Activated T-cell treated with anti-CD3 and anti-CD28 coated beads for 24 hours (primary cell): ENCODE data around the gene WIPF2.

Experiments used
- DNase-seq: peaks from one replicate; pipeline ENCODE4 v3.0.0-alpha.2; 2020; ENCODE audit warnings: low read depth

The WIPF2 gene

DNA sequence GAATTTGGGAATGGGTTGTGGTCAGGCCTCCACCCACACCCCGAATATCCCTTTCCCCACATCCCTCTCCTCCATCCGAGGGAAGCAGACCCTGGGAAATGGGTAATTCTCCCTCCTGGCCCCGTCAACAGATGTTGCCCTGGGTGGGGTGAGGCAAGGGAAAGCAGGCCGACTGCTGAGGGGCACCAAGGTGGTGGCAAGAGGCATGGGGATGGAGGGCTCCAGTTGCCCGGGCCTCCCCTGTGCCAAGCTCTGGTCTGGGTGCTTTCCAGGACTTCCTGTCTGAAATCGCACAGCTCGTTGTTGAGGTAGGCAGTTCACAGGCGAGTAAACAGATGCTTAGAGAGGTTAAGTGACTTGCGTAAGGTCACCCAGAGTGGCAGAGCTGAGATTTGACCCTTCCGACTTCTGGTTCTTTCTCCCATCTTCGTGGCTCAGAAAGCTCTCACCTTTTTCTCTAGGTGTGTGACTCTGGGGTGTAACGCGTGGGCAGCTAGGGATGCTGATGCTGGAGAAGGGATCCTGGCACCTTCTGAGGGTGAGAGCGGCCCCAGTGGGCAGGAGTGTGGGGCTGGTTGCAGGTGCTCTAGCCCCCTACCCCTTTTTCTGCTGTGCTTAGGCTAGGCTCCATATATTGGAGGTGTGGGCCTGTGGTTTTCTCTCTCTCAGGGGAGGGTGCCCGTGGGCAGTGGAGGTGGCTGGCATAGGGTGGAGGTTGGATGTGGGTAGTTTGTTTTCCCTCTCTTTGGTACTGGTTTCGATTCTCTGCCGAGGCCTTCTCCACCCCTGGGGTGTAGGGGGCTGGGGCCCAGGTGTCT, 107.1 kb downstream of the WIPF2 start:
- DNase-seq, result no peak

DNA sequence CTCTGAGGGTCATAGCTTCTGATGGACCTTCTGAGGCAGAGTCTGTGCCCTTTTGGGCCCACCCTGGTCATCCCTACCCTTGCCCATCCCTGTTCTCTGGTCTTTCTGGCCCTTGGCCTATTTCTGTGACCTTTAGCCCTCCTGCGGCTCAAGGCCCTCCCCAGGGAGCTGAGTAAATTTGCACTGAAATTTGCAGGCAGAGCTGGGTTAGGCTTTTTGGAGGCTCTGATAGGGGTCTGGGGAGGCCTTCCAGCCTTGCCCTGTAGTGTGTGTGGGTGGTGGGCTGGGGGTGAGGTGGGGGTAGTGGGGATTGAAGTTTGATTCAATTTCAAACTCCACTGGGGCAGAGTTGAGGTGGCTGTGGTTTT, 107.7 kb downstream of the WIPF2 start:
- DNase-seq, result no peak

DNA sequence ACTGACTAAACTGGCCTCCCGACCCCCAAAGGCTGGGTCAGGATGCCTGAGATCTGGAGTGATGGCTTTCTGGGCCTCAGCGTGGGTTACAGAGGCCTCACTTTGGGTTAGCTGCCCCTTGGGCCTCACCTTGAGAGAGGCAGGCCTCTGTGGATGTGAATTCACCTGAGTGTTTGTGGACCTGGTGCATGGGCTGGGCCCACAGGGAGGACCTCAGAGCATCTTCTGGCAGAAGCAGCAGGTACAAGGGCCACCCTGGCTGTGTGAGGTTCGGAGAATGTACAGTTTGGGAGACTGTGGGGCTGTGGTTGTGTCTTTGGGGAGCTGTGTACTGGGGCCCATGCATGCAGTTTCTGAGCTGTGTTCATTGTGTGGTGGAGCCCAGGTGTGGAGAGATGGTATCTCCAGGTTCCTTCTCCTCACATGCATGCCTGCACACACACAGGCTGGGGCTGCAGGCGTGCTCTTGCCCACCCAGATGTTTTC, 108.2 kb downstream of the WIPF2 start:
- DNase-seq, result no peak

DNA sequence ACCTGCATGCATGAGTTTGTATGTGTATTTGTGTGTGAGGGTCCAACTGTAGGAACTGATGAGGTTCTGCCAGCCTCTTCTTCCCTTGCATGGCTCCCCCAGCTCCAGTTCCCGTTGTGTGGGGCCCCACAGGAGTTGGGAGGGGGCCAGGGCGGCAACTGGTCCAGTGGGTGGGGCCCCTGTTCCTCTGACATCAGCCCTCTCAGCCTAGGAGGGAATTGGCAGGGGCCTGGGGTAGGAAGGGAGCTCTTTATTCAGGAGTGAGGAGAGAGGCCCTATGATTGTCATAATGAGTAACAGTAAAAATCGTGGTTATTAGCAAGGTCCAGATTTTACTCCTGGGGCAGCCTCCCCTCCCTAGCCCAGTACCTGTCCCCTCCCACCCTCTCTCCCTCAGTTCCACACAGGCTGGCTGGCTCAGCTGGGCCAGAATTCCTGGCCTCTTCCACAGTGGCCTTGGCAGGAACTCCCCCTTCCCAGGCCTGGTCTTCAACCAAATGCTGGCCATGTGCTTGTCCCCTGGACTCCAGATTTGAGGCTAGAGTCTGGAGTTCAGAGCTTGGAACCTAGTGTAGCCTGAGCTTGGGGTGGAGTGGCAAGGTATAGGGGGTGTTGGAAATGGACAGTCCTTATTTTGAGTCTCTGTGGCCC, 108.8 kb downstream of the WIPF2 start:
- no peak for DNase-seq

DNA sequence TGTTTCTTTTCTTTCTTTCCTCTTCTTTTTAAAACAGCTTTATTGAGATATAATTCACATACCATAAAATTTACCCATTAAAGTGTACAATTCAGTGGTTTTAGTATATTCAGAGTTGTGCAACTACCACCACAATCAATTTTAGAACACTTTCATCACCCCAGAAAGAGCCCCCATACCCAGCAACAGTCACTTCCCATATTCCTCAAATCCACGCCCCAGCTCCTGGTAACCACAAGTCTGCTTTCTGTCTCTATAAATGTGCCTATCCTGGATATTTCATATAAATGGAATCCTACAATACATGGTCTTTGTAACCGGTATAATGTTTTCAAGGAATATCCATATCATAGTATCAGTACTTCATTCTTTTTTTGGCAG, 109.3 kb downstream of the WIPF2 start:
- no peak for DNase-seq

DNA sequence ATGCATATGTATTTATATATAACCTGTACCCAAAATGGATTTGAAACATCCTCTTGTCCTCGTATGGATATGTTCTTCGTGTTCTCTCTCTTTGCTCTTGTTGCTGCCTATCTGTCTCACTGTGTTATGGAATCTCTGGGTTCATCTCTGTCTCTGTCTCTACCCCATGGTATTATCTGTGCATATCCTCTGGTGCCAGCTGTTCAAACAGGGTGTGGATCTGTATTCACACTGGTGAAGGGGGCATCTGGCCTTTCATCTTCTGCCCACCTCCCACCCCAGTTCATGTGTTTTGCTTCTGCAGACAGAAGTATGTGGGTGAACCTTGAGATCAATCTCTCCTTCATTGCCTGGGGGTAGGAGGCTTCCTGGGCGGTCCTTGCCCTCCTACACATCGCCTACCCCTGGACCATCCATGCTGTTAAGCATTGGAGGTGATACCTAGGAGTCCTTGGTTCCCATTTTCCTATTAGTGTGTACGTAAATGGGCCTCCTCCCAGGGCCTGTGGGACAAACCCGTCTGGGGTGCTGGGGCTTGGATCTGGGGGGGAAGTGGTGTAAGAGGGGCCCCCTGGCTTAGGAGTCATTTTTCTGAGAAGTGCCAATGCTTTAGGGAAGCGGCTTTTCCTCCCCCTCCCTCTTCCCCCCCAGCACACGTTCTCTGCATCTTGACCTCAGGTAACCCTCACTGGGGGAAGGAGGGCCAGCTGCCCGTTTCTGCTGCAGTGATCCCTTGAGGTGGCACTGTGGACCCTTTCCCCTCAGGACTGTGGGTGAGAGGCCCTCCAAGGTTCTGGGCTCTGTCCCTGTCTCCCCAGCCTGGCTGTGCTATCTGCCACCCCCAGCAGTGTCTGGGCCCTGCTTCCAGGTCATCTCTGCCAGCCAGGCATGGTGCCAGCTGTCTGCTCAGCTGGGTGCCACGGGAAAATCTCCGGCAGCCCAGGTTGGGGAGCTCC, 111.0 kb downstream of the WIPF2 start:
- no peak for DNase-seq

DNA sequence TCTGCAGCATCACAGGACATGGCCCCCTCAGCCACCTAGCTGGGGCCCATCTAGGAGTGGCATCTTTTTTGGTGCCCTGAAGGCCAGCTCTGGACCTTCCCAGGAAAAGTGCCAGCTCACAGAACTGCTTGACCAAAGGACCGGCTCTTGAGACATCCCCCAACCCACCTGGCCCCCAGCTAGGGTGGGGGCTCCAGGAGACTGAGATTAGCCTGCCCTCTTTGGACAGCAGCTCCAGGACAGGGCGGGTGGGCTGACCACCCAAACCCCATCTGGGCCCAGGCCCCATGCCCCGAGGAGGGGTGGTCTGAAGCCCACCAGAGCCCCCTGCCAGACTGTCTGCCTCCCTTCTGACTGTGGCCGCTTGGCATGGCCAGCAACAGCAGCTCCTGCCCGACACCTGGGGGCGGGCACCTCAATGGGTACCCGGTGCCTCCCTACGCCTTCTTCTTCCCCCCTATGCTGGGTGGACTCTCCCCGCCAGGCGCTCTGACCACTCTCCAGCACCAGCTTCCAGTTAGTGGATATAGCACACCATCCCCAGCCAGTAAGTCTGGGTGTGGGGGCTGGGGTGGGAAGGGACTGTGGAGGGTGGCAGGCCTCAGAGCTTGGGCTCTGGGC, 111.9 kb downstream of the WIPF2 start:
- DNase-seq, result no peak

DNA sequence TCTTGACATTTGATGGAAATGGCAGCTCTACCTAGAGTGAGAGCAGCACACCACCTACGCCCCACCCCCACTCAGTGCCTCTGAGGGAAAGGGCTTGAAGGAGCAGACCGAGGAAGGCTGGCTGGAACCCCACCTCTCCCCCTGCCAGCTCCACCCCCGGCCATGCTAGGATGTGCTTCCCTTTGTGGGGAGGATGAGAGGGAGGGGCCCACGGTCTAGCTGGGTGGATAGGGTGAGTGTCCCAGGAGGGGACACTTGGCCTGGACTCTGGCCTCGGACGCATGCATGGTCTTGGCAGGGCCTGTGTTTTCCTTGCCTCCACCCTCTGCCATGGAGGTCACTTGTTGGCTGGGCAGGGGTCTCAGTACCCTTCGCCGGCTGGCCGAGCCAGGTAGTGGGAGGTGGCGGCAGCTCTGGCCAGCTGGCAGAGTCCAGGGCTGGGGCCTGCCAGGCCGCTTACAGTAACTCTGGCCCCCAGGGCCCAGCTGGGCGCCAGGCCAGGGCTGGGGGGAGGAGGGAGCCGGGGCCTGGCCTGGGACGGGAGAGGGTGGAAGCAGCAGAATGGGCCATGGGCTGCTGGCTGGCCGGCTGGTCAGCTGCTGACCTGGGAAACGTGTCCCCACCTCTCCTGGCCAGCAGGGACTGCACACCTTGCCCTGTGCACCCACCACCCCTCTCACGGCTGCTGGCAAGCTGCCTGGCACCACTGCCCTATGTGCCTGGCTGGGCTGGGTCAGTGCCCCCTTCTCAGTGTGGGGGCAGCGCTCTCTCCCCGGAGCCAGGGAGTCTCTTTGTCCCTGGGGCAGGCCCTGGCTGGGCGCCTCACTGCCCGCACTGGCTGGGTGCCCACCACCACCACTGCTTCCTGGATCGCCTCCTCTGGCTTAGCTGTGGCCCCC, 112.9 kb downstream of the WIPF2 start:
- DNase-seq, result no peak
